Right kidney (tissue), 1 donor: Measurements from ENCODE around the gene VPS52.
A peak's percentile ranks its signal among the peaks of the same experiment; 100 is the strongest.

ENCODE experiments used
- DNase-seq: peaks from one replicate; pipeline ENCODE4 v3.0.0-alpha.2; 2016

Gene VPS52

DNA sequence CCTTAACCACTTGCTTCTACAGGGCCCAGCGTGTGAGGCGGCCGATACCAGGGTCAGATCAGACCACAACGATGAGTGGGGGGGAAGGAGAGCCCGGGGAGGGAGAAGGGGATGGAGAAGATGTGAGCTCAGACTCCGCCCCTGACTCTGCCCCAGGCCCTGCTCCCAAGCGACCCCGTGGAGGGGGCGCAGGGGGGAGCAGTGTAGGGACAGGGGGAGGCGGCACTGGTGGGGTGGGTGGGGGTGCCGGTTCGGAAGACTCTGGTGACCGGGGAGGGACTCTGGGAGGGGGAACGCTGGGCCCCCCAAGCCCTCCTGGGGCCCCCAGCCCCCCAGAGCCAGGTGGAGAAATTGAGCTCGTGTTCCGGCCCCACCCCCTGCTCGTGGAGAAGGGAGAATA, 60.5 kb downstream of the VPS52 start:
- no peak for DNase-seq

DNA sequence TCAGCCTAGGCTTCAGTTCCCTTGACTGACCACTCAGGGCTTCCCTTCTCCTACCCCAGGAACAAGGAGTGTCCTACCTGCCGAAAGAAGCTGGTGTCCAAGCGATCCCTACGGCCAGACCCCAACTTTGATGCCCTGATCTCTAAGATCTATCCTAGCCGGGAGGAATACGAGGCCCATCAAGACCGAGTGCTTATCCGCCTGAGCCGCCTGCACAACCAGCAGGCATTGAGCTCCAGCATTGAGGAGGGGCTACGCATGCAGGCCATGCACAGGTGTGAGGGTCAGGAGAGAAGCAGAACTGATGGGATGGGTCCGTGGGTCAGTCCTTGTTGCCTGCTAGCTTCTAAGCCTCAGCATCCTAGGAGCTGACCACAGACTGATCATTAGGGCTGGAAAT, 61.8 kb downstream of the VPS52 start:
- no peak for DNase-seq

GRCh38 chr6:33208091-33208967, 63.3 kb downstream of the VPS52 start, which contains the start of gene RING1:
Gene RING1, plus strand, starts transcription at chr6:33208500. Its CDS starts 323 bp downstream, at chr6:33208823.
- DNase-seq: peak; percentile 92

- no peak for DNase-seq
Observed at GRCh38 chr6:33207552-33208090, 64.1 kb downstream of the VPS52 start.

DNA sequence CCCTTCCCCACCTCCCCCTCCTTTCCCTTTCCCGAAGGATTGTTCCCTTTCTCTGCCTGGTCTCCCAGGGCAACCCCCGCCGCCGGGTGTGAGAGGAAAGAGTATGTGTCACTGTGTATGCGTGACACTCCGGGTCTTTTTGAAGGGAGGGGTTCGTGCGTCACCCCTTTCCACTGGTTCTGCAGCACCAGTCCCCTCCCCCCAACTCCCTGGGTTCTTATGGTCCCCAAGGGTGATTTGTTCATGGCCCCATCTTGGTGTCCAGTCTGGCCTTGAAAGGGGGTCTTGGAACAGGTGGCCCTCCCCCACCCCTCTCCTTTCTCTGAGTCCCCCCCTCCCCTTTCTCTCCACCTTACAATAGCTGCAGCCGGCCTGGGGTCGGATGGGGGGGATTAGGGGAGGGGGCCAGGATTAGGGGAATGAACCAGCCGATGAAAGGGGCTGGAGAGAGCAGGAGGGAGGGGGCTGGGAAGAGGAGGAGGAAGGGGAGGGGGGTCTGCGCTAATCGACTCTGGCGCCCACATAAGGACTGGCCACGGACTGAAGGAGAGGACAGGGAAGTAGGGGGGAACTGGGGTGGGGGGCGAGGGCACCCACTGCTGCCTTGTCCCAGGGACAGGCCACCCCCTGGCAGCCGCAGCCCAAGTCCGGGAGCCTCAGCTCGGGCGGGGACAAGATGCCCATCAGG, 64.7 kb downstream of the VPS52 start:
- DNase-seq: no peak

GRCh38 chr6:33206027-33206863, 65.4 kb downstream of the VPS52 start:
- DNase-seq: no peak

DNA sequence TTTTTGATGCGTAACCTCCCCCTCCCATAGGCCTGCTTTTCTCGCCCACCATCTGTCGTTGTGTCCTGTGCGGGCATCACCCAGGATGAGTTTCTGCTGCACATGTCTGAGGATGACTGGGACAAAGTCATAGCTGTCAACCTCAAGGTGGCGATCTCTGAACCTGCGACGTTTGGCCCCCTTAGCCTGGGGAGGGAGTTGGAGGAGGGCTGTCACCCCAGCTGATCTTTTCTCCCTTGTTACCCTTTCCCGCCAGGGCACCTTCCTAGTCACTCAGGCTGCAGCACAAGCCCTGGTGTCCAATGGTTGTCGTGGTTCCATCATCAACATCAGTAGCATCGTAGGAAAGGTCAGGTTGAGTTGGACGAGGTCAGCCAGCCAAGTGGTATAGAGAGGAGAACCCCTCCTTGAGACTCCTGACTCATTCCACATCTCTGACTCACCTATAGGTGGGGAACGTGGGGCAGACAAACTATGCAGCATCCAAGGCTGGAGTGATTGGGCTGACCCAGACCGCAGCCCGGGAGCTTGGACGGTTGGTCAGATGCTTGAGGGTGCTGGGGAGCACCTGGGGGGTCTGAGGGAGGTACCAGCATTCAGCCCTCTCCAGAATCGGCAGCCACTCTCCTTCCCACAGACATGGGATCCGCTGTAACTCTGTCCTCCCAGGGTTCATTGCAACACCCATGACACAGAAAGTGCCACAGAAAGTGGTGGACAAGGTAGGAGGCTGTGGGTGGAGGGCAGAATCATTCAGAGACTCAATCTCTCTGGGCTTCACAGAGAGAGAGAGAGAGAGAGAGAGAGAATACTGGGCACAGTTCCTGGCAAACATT, 66.3 kb downstream of the VPS52 start:
- DNase-seq: no peak

GRCh38 chr6:33204415-33205190, 67.1 kb downstream of the VPS52 start, which contains the start of gene HSD17B8:
Gene HSD17B8, plus strand, starts transcription at chr6:33204655. Its CDS starts 14 bp downstream, at chr6:33204669.
- peak; percentile 84 for DNase-seq

DNA sequence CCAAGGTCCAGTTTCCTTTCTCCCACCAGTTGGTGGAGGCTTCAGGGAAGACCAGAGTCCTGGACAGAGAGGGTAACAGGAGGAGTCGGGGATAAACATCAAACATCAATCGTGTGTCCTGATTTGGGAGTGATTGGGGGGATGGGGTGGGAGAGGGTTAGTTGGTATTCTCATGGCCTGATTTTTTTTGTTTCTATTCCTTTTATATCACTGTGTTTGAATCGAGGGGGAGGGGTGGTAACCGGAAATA, 67.6 kb downstream of the VPS52 start:
- no peak for DNase-seq

GRCh38 chr6:33203443-33204164, 68.1 kb downstream of the VPS52 start:
- DNase-seq: peak; percentile 16

- DNase-seq: no peak
Observed at GRCh38 chr6:33202799-33203198, 68.9 kb downstream of the VPS52 start.

DNA sequence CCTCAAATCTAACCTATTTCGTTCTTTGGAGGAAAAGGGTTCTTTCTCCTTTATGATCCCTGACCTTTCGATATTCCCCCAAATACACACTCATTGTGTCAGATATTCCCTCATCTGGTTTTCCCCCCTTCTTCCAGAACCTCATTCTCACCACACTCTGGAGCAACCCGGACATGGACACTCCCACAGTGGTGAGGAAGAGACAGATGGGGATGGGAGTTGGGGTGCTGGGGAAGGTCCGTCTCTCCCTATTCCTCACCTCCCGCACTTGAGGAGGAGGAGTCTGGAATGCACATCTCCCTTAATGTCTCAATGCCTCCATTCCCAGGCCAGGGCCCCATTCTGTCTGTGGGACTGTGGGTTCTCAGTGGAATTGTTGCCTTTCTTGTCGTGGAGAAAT, 69.7 kb downstream of the VPS52 start:
- no peak for DNase-seq

- DNase-seq: no peak
Observed at GRCh38 chr6:33201147-33201545, 70.5 kb downstream of the VPS52 start.
